ENCODE data around the gene SLC6A3. TPM values are rescaled to one million over a fixed set of nuclear protein-coding genes. Genes with fewer than 3 reads are reported as not detected.

Gene SLC6A3
- total RNA-seq, 2 donors from 2014 or later = not detected

DNA sequence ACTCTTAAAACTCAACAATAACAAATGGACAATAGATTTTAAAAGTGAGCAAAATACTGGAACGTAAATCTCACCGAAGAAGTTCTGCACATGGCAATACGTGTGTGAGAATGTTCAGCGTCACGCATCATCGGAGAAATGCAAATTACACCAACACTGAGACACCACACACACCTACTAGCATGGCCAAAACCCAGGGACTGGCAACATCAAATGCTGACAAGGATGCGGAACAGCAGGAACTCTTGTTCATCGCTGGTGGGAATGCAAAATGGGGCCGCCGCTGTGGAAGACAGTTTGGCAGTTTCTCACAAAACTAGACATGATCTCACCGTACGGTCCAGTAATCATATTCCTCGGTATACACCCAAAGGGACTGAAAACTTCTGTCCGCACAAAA, 78.7 kb downstream of the SLC6A3 start:
- Histone ChIP-seq H3K27me3 (no peaks in the 10 kb centered on the region), H3K36me3 (no peaks in the 10 kb centered on the region), H3K9me3 (no peaks in the 10 kb centered on the region), H3K4me1 (no peaks in the 10 kb centered on the region), H3K4me3 (no peak overlapping the region), H3K27ac (no peak overlapping the region), H3K9ac (ENCODE audit: low read depth in 2 of 2, low read length in 2 of 2) (no peak overlapping the region)
- intact Hi-C loops (cut with DNase I) = no loop called here
- no peak for TF ChIP-seq CTCF (IDR thresholded peaks at IDR 0.05)
- DNase-seq = no peak

DNA sequence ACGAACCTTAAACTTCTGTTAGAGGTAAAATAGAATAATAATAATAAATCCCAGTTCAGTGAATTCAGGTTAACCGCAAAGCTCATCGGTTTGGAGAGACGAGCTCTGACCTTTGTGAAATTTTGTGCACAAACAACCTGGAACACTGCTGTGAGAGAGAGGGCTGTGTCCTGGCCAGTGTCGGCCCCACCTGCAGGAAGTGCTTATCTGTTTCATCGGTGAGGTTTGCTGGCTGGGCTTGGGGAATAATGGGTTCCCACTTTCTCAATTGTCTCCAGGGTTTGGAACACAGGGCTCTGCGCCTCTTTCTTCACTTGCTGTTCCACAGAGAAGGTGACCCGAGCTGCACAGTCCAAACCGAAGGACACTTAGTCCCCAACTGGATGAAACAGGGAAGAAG, 81.0 kb downstream of the SLC6A3 start:
- Histone ChIP-seq H3K27ac (no peak overlapping the region), H3K9me3 (no peaks in the 10 kb centered on the region), H3K9ac (ENCODE audit: low read depth in 2 of 2, low read length in 2 of 2) (no peak overlapping the region), H3K4me1 (no peaks in the 10 kb centered on the region), H3K4me3 (no peak overlapping the region), H3K27me3 (no peaks in the 10 kb centered on the region), H3K36me3 (no peaks in the 10 kb centered on the region)
- TF ChIP-seq CTCF (IDR thresholded peaks at IDR 0.05) = no peak
- intact Hi-C loops (cut with DNase I) = no loop called here
- no peak for DNase-seq

DNA sequence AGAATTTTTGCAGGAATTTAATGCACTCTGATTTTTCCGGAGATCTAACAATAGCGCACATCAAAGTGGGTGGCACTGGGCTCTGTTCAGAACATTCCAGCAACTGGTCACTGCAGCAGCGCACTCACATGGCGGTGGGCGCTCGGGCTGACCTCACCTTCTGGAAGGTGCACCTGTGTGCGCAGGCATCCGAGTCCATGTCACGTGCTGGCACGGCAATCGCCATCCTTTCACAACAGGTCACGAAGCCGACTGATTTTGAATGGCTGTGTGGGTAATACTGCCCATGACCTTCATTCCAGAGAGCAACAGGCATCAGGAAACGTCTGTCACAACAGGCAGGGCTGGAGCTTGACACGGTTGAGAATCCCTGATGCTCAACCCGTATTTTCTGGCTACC, 81.7 kb downstream of the SLC6A3 start:
- Histone ChIP-seq H3K9ac (ENCODE audit: low read depth in 2 of 2, low read length in 2 of 2) (no peak overlapping the region), H3K9me3 (no peaks in the 10 kb centered on the region), H3K27me3 (no peaks in the 10 kb centered on the region), H3K4me3 (no peak overlapping the region), H3K4me1 (no peaks in the 10 kb centered on the region), H3K36me3 (no peaks in the 10 kb centered on the region), H3K27ac (no peak overlapping the region)
- intact Hi-C loops (cut with DNase I) = no loop called here
- no peak for TF ChIP-seq CTCF (IDR thresholded peaks at IDR 0.05)
- DNase-seq = no peak

DNA sequence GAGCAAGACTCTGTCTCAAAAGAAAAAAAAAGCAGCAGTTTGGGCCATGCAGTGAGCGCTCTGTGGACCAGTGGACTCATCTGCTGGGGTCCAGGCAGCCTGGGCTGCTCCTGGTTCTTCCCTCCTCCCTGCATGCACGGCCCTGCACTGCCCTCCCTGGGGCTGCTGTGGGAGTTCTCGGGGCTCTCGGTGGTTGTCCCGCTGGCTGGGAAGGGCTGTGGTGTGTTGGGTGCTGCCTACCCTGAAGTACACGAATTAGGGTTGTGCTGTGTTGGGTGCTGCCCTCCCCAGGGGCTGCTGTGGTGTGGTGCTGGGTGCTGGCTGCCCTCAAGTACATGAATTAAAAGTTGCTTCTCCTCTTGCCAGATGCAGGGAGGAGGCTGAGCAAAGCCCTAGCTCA, 82.1 kb downstream of the SLC6A3 start:
- intact Hi-C loops (cut with DNase I) = no loop called here
- Histone ChIP-seq H3K4me1 (no peaks in the 10 kb centered on the region), H3K4me3 (no peak overlapping the region), H3K9me3 (no peaks in the 10 kb centered on the region), H3K27me3 (no peaks in the 10 kb centered on the region), H3K9ac (ENCODE audit: low read depth in 2 of 2, low read length in 2 of 2) (no peak overlapping the region), H3K27ac (no peak overlapping the region), H3K36me3 (no peaks in the 10 kb centered on the region)
- no peak for TF ChIP-seq CTCF (IDR thresholded peaks at IDR 0.05)
- DNase-seq = no peak

- H3K27ac ChIP-seq = no peak overlapping the region
- intact Hi-C loops (cut with DNase I) = no loop called here
- H3K4me3 ChIP-seq = no peak overlapping the region
- H3K9ac ChIP-seq (ENCODE audit: low read depth in 2 of 2, low read length in 2 of 2) = no peak overlapping the region
- no peaks in the 10 kb centered on the region for H3K36me3 ChIP-seq
- no peaks in the 10 kb centered on the region for H3K4me1 ChIP-seq
- DNase-seq = no peak
- no peaks in the 10 kb centered on the region for H3K9me3 ChIP-seq
- H3K27me3 ChIP-seq = no peaks in the 10 kb centered on the region
- TF ChIP-seq CTCF (IDR thresholded peaks at IDR 0.05) = no peak
Observed at GRCh38 chr5:1362242-1363015, 82.8 kb downstream of the SLC6A3 start.
